Activated CD8-positive, alpha-beta memory T cell treated with anti-CD3 and anti-CD28 coated beads, Interleukin-2, amount 50 U/mL, for 48 hours (primary cell): ENCODE measurements around the gene GTF2E1.
"Not testable (repeated sequence)": the region's sequence is repeated elsewhere in the genome, so short reads cannot be mapped to it uniquely, and the experiment has no call there.

Source experiments
- DNase-seq: peaks from one replicate; pipeline ENCODE4 v3.0.0-alpha.2; 2020

GTF2E1 gene

DNA sequence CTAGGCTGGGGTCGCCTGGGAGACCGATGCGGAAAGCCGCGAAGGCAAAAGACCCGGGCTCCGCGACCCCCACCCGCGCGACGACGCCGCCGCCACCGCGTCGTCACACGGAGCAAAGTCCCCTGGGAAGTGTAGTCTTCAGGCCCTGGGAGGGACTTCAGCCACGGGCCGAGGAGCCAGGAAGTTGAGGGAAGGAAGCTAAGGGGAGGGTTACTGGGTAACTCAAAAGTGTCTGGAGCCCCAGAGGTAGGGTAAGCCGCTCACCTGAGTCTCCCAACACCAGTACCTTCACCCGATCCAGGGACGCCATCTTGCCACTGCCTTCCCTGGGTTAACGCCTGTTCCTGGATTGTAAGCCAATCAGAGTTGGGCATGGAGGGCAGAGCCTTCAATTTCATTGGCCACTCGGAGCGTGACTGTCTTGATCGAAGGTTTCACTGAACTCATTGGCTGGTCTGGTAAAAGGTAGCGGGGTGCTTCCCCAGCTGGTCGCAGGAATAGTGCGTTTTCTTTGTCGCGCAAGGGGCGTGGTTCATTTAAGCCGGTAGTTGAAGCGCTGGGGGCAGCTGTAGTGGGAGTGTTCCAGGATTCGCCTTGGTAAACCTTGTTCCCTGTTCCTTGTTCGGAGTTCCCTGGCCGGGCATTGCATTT lies at the start of gene GTF2E1, which contains the start of gene RABL3:
GTF2E1 (plus strand) TSS at position 547 of the 651 bp plus-strand sequence. CDS start 7,809 bp downstream, outside the sequence.
RABL3 (minus strand) TSS at position 319 of the 651 bp plus-strand sequence; CDS start at position 310, 9 bp downstream.
- peak; percentile 95 for DNase-seq

DNA sequence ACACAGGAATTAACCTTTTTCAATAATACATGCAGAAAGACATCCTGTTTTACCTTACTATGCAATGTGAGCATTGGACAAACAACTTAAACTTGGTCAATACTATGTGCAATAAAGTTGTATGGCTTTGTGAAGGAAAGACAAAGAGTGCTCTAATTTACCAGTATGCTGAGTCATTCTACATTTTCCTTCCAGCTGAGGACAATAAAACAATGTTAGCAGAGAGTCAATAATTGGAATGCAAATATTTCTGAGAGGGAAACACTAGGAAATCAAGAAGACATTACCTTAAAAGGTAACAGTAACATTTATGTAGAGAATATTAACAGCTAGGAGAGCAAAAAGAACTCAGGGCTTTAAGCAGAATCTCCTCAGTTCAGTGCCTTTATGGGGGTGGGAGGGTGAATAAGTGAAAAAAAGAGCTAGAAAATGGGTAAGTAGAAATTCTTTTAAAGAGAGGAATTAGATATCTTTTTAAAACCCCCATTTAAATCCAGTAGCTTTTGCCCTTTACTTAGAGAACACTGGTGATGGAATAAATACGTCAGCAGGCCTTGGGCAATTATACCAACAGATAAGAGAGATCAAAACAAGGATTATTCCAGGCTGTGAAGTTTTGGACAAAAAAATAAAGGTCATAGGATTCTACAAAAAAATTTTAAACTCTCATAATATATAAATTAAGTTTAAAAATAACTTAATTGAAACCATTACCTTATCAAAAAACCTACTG lies 48.9 kb upstream of the GTF2E1 start:
- DNase-seq, result no peak

DNA sequence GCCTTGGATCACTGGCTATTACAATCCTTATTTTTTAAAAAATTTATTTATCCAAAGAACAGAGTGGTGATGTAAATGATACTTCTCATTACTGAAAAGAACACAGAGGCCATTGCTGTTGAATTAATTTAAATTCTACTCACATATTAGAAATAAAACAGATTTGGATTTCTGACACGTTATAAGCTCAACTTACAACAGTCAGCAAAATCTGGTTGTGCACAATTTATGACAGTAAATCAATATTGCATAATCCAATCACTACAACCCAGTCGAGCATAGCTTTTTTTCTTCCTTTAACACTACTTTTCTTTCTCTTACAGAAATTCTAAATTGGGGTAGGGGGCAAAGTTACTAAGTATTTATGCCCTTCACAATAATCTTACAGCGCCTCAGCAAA lies 43.2 kb upstream of the GTF2E1 start:
- DNase-seq, result no peak

DNA sequence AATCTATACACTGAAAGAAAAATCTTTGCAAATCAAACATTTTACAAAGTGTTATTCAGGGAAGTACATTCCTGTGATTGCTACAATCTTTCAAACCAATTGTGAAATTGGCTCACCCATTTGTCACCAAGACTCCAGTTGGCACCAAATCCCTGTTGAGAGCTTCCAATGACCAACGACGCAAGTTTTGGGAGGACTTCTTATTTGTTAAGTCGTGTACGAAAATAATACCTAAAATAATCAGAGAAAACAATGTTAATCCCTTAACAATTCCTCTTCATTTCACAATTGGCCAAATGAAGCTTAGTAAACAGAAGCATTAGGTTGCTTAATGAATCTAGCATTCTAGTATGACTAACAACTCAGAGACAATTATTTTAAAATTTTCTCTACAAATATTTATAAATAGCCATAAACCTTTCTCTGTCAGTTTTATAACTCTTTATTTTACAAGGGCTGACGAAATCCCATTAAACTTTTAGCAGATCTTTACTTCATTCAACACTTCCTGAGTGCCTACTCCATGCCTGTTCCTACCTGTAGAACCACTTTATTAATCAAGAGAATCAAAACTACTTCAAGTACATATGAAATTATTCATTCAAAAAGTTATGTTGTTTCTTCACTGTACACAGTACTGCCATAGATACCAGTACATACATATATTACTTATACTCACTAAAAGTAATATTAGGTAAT lies 36.5 kb upstream of the GTF2E1 start:
- DNase-seq, result no peak

DNA sequence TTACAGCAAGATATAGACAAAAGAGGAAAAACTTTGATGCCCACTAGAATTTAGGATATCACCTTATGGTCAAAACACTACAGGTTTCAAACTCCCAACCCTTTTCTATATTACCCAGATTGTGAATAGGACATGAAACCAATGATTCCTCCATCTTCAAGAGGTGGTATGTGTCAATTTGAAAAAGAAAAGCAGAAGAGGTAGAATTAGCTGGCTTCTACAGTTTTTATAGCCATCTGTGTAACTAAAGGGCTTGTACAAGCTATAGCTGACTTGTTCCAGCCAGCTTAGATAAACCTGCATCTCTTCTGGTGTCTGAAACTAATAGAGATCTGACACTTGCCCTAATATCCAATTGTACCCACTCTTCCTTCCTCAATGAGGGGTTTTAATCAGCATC lies 35.6 kb upstream of the GTF2E1 start:
- DNase-seq, result no peak

DNA sequence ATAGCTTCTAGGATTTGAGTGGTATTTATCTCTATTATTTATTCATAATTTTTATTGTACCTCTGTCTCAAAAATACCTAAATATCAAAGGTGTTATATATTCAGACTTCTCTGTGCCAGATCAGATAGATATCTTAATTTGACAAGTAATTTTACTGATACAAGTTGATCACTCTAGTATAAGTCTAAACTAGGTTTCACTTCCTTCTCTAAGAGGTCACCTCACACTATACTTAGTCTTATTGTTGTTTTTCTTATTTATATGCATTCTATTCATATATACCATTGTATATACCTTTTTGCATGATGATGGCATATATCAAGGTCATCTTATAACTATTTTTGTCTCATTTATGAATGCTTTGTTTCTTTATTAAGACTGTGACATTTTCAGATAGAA lies 34.1 kb upstream of the GTF2E1 start:
- DNase-seq, result no peak

DNA sequence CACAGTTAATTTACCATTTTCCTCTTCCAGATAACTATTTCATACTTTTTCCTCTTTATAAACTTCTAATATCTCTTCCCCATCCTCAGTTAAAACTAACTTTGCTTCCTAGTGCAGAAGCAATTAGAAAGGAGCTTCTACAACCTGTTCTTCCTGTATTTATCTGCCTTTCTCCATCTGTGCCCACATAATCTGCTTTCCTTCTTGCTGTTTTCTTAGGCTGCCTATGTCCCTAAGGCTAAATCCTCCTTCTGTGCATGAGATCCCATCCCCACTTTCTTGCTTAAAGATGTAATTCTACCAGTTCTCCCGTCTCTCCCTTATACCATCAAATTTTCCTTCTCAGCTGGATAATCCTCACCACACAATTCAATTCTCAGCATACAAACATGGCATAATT lies 32.2 kb upstream of the GTF2E1 start:
- no peak for DNase-seq

DNA sequence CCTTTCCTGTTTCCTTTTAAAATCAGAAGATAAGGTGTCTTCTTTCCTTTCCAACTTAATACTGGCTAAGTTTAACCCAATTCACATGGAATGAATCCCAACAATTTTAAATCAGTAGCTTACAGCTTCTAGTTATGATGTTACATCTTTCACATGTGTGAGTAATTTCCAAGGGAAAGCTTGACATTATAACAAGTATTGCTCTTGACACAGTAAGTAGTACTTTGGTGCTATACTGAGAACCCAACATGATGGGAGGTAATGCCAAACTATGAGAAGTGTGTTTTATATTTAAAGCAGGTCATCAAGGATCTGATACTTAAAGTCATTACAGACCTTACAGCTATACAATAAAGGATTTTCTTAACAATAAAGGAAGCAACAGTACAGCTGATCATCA lies 29.3 kb upstream of the GTF2E1 start:
- DNase-seq, result no peak

DNA sequence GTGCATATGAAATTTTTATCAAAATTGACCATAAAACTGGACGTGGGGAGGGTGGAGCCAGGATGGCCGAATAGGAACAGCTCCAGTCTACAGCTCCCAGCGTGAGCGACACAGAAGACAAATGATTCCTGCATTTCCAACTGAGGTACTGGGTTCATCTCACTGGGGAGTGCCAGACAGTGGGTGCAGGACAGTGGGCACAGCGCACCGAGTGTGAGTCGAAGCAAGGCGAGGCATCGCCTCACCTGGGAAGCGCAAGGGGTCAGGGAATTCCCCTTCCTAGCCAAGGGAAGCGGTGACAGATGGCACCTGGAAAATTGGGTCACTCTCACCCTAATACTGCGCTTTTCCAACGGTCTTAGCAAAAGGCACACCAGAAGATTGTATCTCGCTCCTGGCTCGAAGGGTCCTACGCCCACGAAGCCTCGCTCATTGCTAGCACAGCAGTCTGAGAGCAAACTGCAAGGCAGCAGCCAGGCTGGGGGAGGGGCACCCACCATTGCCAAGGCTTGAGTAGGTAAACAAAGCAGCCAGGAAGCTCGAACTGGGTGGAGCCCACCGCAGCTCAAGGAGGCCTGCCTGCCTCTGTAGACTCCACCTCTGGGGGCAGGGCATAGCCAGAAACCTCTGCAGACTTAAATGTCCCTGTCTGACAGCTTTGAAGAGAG lies 23.2 kb upstream of the GTF2E1 start:
- DNase-seq, result peak; percentile 63

DNA sequence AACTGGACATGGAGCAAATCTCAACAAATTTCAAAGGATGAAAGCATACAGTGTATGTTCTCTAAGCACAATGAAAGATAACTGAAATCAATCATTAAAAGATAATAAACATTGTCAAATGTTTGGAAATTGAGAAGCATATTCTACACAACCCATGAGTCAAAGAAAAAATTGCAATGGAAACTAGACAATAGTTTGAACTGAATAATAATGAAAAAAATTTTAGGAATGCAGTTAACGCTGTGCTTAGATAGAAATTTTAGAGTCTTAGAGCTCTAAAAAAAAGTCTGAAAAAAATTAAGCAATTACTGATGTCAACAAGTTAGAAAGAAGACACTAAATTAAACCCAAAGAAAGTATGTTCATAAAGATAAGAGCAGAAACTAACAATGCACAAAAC lies 15.8 kb upstream of the GTF2E1 start:
- DNase-seq, result no peak

DNA sequence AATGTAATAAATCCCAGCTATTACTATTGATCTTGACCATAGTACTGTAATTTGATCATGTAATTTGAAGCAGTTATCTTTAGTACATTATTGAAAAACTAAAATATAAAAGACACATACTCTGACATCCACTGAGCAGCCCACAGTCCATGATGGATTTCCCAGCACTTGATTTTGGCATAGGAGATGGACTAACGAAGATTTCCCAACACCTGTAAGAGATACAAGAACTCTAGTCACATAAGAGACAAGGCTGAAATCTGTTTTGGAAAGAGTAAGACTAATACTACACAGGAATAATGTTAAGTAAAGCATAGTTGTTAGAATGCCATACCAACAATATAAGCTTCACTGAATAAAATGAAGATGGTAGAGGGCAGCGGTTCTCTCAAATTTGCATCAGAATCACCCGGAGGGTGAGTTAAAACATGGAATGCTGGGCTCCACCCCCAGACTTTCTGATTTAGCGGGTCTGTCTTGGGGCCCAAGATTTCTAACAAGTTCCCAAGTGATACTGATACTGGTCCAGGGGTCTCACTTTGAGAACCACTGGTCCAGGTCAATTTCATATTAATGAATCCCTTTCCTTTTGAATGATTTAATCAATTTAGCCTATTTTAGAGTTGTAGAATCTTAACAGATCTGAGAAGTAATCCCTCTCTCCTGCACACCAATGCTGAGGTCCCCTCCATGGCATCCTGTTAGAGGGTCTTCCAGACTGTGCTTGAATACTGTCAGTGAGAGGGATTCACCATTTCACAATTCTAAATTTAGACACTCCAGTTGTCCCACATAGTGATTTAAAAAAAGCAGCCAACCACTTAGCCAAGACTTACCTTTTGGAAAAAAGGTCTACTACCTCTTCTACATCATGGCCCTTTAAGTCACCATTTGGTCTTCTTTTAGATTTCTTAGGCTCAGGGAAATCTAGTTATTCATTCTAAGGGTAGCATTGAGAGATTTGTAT lies 11.7 kb upstream of the GTF2E1 start:
- DNase-seq, result no peak

DNA sequence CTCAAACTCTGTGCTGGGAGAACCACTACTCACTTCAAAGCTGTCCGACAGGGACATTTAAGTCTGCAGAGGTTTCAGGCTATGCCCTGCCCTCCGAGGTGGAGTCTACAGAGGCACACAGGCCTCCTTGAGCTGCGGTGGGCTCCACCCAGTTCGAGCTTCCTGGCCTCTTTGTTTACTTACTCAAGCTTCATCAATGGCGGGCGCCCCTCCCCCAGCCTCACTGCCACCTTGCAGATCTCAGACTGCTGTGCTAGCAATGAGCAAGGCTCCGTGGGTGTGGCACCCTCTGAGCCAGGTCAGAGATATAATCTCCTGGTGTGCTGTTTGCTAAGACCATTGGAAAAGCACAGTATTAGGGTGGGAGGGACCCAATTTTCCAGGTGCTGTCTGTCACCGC lies 4.5 kb upstream of the GTF2E1 start:
- not testable (repeated sequence) for DNase-seq

DNA sequence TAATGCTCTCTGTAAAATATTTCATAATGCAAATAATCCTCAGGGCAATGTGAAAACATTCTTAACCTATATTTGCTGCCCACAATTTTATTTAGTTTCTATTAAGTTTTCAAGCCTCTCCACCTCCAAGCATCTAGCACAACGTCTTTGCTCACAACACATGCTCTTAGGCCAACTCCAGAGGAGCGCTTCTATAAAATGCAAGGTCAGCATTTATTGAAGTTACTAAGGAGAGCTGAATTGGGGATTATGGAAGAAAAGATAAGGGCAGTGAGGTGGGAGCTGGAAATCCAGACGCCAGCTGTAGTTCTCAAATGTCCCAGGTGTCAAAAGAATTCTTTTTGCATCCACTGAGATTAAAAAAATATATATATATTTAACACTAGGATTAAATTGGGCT lies 1.2 kb upstream of the GTF2E1 start:
- DNase-seq, result no peak

DNA sequence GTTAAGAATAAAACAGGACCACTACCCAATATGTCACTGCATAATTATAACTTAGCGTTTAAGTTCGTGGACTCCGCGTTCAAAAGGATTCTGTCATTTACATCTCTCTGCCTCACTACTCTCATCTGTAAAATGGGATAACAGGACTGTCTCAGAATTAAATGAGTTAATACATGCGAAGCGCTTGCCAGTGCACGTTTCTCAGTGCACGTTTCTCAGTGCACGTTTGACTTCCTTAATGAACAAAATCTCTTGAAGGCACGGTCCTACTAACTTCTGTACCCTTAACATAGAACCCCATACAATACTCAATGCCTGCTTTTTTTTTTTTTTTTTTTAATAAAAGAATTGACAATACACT lies 727 bp upstream of the GTF2E1 start:
- peak; percentile 56 for DNase-seq

DNA sequence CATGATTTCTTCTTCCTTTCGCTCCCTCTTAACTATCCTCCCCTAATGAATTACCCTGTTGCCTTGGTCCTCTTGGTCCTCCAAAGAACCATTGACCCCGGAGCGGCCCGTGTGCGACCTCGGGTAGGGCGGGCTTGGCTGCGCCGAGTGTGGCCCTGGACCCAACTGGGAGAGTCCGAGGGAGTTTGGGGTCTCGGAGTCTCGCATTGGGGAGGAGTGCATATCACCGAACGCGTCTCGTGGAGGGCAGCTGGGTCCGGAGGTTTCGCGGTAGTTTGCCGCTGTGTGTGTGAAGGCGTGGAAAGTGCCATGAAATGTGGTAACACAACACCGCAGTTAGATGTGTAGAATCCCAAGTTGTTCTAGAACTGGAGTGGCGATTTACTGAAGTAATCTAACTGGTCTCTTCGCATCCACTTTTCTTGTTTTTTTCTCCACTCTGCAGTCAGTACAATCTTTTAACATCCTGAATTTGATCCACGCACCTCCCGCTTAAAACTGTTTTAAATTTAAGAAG lies 363 bp downstream of the GTF2E1 start:
- DNase-seq, result peak; percentile 67

DNA sequence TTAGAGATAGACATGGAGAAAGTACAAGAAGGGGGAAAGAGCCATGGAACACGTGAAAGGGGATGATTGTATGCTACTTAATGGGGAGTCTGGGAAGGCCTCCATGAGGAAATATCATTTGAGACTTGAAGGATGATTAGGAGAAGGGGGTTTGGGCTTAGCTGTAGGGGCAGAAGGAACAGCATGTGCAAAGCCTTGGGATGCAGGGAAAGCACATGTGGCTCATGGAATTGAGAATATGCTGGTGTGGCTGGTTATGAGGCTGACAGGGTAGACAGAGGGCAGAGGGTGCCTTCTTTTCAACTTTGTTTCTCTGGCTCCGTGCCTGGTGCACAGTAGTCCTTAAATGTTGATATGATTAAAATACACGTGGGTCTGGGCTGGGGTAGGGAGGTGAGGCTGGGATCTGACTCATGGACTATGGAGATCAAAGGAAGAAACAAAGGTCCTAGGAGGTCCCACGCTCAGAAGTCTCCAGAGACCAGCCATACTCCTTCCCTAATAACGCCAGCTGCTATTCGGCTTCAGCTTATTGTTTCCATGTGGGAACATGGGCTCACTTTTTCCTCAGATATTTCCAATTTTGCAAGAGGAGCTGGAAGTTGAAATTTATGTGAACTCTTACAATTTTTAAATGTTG lies 1.1 kb downstream of the GTF2E1 start:
- DNase-seq, result no peak

DNA sequence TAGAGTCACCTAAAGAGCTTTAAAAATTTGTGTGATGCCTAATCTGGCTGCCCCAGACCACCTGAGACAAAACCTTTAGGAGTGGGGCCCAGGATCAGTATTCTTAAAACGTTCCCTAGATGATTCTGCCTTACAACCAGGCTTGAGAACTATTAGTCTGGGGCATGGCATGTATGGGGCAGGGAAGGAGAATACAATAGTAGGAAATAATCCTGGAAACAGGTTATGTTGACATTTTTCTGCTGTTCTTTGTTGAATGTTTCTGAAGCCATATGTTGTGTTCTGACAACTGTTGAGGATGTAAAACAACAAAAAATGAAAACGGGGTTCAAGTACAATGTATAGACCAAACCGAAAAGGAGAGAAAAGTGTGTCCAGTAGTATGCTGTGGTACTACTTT lies 2.9 kb downstream of the GTF2E1 start:
- no peak for DNase-seq

DNA sequence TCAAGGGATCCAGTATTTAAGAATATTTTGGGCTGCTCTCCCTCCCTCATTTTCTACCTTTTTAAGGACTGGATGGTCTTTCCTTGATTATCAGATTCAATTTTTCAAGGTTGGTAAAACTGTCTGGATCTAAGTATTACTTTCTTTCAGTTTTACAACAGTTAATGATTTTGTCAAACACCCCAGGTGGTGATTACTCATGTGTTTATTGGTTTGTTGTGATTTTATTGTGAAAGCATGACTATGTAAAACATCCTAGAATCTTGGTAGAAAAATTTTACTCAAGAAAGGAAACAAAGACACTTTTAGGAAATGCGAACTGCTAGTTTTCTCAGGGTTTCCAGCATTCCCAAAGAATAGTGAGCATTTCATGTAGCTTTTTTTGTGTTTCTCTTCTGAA lies 7.3 kb downstream of the GTF2E1 start:
- DNase-seq, result no peak

DNA sequence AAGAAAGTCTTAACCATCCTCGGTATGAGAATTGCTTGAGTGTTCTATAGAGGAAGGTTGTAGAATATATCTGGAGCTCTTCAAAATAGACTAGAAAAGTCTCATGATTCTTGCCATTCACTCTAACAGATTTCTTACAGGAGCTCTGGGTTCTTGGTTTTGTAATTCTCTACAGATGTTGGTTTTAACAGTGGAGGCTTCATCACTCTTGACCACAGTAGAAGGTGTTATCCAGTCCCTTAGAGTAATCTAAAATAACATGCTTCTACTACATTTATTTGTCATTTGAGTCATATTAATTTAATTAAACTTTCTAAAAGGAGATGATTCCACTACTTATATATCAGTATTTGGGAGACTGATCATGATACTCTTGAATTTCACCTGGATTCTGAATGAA lies 9.7 kb downstream of the GTF2E1 start:
- DNase-seq, result no peak

DNA sequence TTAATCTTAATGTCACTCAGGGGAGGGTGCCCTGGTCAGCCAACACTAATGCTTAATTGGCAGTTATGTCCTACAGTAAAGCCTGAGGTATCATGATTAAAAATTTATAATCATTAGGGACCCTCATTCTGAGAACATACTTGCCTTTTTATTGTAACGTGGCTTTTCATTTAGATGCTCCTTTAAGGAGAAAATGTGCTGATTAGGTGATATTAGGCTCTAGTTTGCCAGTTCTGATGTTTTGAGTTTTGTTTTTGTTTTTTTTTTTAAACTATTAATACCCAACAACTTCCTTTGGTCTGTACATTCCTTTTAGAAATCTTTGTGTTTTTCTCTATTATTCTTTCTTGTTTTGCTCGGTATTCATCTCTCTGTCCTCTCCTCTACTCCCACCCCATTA lies 10.3 kb downstream of the GTF2E1 start:
- no peak for DNase-seq

DNA sequence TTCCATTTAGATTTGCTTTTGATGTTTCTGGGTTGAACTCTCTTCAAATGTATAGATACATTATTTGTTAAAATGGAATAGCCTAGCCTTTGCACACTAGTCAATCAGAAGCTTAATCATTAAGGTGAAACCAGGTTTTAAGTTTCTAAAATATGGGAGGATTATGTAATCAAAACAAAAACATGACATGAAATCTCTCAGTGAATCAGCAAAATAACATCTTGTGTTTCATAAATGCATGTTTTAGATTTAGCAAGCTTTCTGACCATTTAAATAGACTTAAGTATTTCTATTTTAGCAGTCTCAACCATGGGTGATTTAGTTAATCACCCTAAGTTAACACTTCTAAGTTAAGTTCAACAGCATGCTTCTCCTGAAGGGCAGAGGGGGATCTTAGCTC lies 11.3 kb downstream of the GTF2E1 start:
- DNase-seq, result no peak

DNA sequence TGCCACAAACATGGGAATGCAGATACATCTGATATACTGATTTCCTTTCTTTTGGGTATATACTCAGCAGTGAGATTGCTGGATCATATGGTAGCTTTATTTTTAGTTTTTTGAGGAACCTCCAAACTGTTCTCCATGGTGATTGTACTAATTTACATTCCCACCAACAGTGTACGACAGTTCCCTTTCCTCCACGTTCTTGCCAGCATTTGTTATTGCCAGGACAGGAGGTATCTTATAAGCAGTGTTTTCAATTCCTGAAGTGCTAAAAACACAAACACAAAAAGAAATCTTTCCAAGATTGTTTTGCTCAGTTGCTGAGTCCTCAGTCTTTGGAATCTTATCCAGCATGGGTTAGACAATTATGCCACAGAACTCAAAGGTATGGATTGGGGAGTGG lies 13.5 kb downstream of the GTF2E1 start:
- no peak for DNase-seq
